T-helper 22 cell (primary cell): Measurements from ENCODE around the gene ANTXR2.

Experiments
- DNase-seq: peaks from one replicate; pipeline ENCODE4 v3.0.0-alpha.2; 2020; ENCODE audit warnings: low read depth

Gene ANTXR2

GRCh38 chr4:79865201-79865597, 207.8 kb downstream of the ANTXR2 start:
- DNase-seq: no peak

- DNase-seq: no peak
Observed at GRCh38 chr4:79864500-79865200, 208.4 kb downstream of the ANTXR2 start.

DNA sequence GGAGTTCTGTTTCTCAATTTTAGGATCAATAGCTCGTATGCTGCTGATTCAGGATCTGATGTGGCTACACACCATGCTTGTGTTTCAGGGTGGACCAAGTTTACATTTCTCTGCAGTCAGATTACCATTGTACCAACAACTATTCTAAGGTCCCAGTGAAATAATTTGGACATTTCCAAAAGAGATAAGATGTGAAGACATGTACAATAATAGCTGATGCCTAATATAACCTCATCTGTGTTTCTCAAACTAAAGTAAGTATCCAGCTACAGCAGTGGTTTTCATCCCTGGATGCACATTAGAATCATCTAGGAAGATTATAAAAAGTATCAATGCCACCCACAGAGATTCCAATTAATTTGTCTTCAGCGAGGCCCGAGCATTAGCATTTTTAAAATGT, 209.7 kb downstream of the ANTXR2 start:
- DNase-seq: no peak

DNA sequence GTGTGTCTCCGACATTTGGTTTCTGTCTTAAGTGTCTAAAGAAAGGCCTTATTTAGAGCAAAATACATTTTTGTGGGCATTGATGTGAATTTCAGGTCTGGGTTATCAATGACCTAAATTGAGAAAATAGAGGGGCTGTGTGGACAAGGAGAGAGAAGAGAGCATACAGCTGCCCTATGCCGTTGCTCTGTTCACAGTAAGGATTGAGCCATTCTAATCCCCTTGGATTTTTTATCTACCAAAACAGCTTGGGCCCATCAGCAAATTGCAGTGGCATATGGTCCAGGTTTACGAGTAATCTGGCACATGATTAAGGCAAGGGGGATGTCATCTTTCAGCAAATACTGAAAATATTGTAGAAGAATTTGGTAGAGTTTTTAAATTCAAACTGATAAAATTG, 210.2 kb downstream of the ANTXR2 start:
- DNase-seq: no peak

DNA sequence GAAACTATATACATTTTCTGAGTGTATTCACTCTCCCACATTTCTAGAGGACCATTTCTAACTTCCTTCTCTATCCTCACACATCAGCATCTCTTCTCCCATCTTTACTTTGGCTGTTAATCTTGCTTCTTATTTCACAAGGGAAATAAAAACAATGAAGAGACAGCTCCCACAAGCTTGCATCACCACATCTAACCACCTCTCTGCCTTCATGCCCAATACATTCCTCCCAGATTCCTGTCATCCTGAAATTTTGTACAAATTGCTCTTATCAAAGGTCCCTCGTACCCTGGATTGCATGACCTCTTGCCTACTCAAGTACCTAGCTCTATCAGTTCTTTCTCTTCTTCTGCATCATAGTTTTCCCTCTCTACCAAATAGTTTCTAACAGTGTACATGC, 215.2 kb downstream of the ANTXR2 start:
- no peak for DNase-seq

GRCh38 chr4:79856196-79856595, 216.8 kb downstream of the ANTXR2 start:
- DNase-seq: no peak

DNA sequence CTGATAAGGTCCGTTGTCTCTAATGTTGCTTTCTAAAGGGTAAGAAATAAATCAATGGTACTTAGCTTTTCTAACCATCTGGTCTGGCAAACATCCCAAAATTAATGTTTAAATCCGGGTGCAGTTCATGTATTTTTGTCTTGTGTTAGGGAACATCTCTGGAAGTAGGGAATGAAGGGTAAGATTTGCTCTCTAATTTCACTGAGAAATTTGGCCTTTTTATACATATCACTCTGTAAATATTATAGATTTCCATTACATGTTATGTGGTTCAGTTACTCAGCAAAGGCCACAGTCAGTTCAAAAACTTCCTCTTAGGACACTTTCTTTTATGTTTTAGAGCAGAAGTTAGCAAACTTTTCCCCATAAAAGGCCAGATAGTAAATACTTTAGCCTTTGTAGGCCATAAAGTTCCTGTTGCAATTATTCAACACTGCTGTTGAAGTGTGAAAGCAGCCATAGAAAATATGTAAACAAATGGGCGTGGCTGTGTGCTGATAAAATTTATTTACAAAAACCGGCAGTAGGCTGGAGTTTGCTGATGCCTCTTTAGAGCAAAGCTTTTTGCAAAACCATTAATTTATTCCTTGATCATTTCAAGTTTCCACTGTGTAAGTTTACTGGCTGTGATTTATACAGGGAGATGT, 218.1 kb downstream of the ANTXR2 start:
- DNase-seq: no peak

DNA sequence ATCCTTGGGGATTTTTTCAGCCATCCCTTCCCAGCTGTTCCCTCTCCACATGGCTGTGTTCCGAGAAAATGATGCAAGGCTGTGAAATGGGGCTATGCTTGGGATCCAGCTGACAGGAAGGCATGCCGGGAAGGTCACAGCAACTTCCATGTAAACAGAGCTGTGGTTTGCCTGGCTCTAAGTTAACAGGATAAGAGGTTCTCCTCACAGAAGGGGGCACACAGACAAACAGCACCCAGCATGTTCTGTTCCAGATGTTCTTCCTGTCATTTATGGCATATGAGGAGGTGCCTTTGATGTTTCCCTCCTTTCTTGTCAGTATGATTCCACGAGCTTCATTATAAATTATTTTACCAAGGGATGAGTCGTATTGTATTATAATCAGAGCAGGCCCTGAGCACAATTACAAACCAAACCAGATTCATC, 220.7 kb downstream of the ANTXR2 start:
- no peak for DNase-seq

GRCh38 chr4:79851625-79852304, 221.3 kb downstream of the ANTXR2 start:
- DNase-seq: no peak
